Measurements from ENCODE around the gene EPHA1.
A peak's percentile ranks its signal among the peaks of the same experiment; 100 is the strongest.

The EPHA1 gene

GRCh38 chr7:143369678-143370651 is 38.7 kb downstream of the EPHA1 start:
- no peak for DNase-seq

GRCh38 chr7:143368387-143368786 is 40.3 kb downstream of the EPHA1 start:
- DNase-seq = no peak

GRCh38 chr7:143367972-143368371 is 40.7 kb downstream of the EPHA1 start:
- no peak for DNase-seq

- no peak for DNase-seq
Measured at GRCh38 chr7:143363016-143363937, 45.4 kb downstream of the EPHA1 start.

- DNase-seq = no peak
Measured at GRCh38 chr7:143362131-143363015, 46.3 kb downstream of the EPHA1 start, which contains the start of gene FAM131B. Gene FAM131B (minus strand): TSS chr7:143362713. CDS start chr7:143362603, 110 bp downstream.

- DNase-seq = no peak
Measured at GRCh38 chr7:143361552-143362130, 47.0 kb downstream of the EPHA1 start.

GRCh38 chr7:143360788-143361551 is 47.7 kb downstream of the EPHA1 start:
- peak; percentile 4 for DNase-seq

GRCh38 chr7:143359771-143360353 is 48.8 kb downstream of the EPHA1 start:
- DNase-seq = no peak

GRCh38 chr7:143358626-143359025 is 50.0 kb downstream of the EPHA1 start:
- DNase-seq = no peak

- no peak for DNase-seq
Measured at GRCh38 chr7:143356414-143357050, 52.1 kb downstream of the EPHA1 start.

GRCh38 chr7:143355450-143356385 is 52.9 kb downstream of the EPHA1 start:
- no peak for DNase-seq

- no peak for DNase-seq
Measured at GRCh38 chr7:143354965-143355364, 53.7 kb downstream of the EPHA1 start.

- no peak for DNase-seq
Measured at GRCh38 chr7:143354376-143354775, 54.3 kb downstream of the EPHA1 start.

GRCh38 chr7:143352531-143353002 is 56.1 kb downstream of the EPHA1 start:
- DNase-seq = no peak

GRCh38 chr7:143351574-143351973 is 57.1 kb downstream of the EPHA1 start:
- DNase-seq = no peak

- no peak for DNase-seq
Measured at GRCh38 chr7:143351060-143351459, 57.6 kb downstream of the EPHA1 start.

GRCh38 chr7:143347950-143348349 is 60.7 kb downstream of the EPHA1 start:
- DNase-seq = no peak

- DNase-seq = no peak
Measured at GRCh38 chr7:143346018-143346417, 62.6 kb downstream of the EPHA1 start.

GRCh38 chr7:143345428-143345900 is 63.2 kb downstream of the EPHA1 start:
- peak; percentile 24 for DNase-seq

Measured in DMS79 (cell line).